Fibroblast of peridontal ligament (primary cell): Measurements from ENCODE around the gene PIP4K2A.

Source experiments
- DNase-seq: peaks from one replicate; pipeline ENCODE4 v3.0.0-alpha.2; 2010; ENCODE audit errors: extremely low read depth

The PIP4K2A gene

DNA sequence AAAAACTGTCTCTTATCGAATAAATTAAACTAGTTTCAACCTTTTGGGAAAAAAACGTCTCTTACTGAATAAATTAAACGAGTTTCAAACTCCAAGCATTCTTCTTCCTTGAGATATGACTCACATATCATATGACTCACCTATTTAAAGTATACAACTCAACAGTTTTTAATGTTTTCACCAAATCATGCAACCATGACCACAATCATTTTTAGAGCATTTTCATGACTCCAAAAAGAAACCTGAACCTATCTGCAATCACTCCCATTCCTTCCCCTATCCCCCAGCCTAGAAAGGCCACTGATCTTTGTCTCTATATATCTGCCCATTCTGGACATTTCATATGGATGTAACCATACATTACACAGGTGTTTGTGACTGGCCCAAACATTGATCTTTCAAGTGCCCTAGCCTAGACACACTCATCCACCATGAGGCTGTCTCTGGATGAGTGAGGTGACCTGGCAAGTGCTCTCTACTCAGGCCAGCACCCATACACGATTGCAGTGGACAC is 115.3 kb downstream of the PIP4K2A start:
- DNase-seq = peak; percentile 85

DNA sequence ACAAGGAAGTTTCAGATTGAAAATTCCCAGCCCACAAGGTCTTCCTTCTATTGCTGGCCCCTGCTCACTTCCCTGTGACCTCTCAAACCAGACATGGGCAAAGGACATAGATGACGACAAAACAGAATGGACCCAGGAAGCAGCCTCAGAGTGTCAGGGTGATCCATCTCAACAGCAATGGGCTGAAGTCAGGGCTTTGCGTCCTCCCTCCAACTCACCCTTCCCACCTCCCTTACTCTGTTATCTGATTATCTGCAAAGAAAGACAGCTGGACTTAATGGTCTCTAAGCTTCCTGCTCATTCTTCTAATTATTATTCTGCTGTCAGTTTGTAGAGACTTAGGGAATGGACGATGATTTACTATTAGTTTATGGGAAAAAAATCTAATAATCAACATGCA is 115.9 kb downstream of the PIP4K2A start:
- DNase-seq = no peak

DNA sequence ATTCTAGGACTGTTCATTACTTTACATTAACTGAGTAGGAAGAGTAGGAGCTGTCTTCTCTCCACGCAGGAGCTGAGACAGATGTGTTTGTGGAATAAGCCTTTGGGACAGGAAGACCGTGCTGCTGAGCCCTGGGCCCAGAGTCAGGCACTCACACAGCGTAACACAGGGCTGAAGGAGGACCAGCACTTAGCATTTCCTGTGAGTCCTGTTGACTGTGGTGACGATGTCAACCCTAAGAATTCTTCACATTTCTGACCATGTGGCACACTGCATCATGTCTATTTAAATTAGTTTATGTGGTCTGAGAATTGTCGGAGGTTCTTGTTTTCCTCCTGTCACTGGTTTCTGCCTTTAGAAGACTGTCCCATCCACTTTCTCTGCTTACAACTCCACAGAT is 117.2 kb downstream of the PIP4K2A start:
- no peak for DNase-seq

DNA sequence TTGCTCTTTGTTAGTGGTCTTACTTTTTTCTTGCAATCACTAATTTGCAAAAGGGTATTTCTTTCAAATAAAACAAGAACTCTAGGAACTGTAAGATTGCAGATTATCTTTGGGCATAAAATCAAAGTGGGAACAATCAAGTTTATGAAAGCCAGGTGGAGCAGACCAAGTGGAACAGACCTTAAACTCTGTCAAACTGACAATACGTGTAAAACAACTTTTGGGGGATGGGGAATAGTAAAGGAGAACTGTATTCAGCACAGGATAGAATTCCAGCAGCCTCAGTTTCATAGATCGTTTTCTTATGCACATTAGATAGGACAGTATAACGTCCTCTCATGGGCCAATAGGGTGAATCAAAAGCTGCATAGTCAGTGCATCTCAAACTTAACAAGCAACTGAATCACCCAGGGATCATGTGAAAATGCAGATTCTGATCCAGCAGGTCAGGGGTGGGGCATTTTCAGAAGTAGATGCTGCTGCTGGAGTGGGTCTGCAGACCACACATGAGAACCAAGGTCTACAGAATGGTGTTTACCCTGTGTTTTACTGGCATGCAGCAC is 120.7 kb downstream of the PIP4K2A start:
- DNase-seq = no peak

GRCh38 chr10:22593026-22593425 is 121.4 kb downstream of the PIP4K2A start:
- DNase-seq = no peak

- DNase-seq = no peak
These were observed 124.4 kb downstream of the PIP4K2A start for GRCh38 chr10:22589851-22590514.

GRCh38 chr10:22588462-22588861 is 125.9 kb downstream of the PIP4K2A start:
- DNase-seq = no peak

- DNase-seq = no peak
These were observed 130.7 kb downstream of the PIP4K2A start for GRCh38 chr10:22583683-22584082.

- no peak for DNase-seq
These were observed 132.9 kb downstream of the PIP4K2A start for GRCh38 chr10:22581461-22581860.

DNA sequence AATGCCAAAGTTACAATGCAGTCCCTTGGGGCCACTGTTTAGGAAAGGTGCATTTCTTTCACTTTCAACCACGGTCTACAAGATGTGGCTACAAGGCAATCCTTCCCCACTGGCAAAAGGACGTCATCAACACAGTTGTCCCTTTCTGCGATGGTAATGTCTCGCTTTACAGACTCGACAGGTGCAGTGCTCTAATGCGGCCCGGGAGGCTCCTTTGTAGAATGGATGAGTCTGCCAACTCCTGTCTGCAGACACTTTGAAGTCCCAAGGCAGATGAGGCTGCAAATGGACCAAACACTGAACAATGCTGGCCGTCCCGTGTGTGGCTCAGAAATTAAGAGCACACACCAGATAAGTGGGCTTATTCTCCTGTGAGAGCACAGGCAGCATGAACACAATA is 133.7 kb downstream of the PIP4K2A start:
- no peak for DNase-seq

- no peak for DNase-seq
These were observed 134.6 kb downstream of the PIP4K2A start for GRCh38 chr10:22579826-22580225.

- peak; percentile 63 for DNase-seq
These were observed 140.4 kb downstream of the PIP4K2A start for GRCh38 chr10:22573820-22574569.

GRCh38 chr10:22570733-22571430 is 143.5 kb downstream of the PIP4K2A start:
- DNase-seq = no peak

DNA sequence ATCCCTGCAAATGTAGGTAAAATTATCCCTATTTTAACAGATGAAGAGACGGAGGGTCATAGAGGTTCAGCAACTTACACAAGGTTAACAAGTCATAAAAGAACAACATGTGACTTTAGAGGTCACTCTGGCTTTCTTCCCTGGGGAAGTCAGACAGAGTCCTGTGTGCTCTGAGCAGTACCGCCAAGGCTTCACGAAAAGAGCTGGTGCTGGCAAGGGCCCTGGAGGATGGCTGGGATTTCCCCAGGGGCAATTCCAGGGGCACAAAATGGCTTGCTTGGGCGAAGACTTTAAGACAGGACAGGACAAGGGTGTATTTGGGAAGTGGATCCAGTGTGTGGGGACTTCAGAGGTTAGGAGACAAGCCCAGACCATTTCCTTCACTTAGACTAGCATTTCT is 144.1 kb downstream of the PIP4K2A start:
- DNase-seq = no peak

- DNase-seq = no peak
These were observed 145.4 kb downstream of the PIP4K2A start for GRCh38 chr10:22568928-22569327.

DNA sequence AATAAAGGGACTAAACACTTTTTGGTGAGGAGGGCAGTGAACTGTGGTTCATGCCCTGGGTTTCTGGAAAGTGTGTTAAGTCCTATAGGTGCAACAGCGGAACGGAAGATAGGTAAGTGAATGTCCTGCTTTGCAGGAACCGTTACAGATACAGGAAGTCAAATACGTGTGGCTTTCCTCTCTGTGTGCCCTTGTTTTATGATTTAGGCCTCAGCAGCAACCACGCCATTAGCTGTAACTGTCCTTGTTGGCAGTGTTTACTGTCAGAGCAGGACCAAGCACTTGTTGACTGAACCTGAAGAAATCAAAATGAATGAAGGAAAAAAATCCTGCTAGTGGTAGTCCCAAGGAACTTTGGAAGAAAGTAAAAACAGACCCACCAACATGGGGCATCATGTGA is 150.3 kb downstream of the PIP4K2A start:
- DNase-seq = no peak

GRCh38 chr10:22561909-22562308 is 152.5 kb downstream of the PIP4K2A start:
- DNase-seq = no peak

DNA sequence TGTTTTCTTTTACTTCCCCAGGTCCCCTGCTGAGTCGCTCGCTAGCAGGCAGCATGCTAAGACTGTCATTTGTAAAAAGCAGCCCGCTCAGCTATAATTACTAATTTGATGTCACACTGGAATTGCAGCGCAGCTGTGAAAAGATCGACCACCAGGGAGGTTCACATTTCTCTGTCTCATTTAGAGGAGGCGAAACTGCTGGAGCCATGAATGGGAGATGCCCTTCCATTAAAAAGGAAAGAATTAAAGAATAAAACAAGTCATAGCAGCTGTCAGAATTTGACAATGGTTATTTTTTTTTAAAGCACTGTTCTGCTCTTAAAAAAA is 153.5 kb downstream of the PIP4K2A start:
- DNase-seq = no peak

- DNase-seq = no peak
These were observed 154.1 kb downstream of the PIP4K2A start for GRCh38 chr10:22560096-22560912.

DNA sequence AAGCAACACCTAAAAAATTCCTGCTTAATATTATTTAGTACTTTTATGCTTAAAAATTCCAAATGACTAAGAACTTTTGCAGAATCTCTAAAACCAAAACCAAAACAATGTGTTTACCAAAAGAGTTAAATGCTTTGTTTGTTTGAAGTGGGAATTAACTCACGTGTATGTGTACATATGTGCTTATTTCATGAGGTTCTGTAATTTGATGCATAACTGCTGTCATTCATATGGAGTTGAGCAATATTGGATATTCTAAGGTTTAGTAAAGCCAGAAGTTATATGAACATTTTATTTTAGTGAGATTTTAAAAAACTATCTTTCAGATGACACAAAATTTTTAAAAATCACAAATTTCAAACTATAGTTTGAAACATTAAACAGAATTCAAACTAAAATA is 157.1 kb downstream of the PIP4K2A start:
- DNase-seq = peak; percentile 8

- DNase-seq = no peak
These were observed 157.6 kb downstream of the PIP4K2A start for GRCh38 chr10:22556774-22557173.
